Testis (tissue), 3 donors: ENCODE results near the gene ALPK3. TPM values are rescaled to one million over a fixed set of nuclear protein-coding genes. Genes with fewer than 3 reads are reported as not detected.

Experiments
- DNase-seq: peaks from one replicate; pipeline ENCODE4 v3.0.0-alpha.2; 2019
- H3K27ac ChIP-seq, 2 donors: fragments of 200-600 bp; sonication (generic); one replicate each; pipeline ENCODE4 v1.5.1; 2019
- H3K27me3 ChIP-seq: fragments of 200-600 bp; sonication (generic); one replicate; pipeline ENCODE4 v1.5.1; 2019
- H3K36me3 ChIP-seq: fragments of 200-600 bp; sonication (generic); one replicate; pipeline ENCODE4 v1.5.1; 2017; ENCODE audit warnings: low read depth; ENCODE audit errors: missing control alignments
- H3K4me1 ChIP-seq: fragments of 200-600 bp; sonication (generic); one replicate; pipeline ENCODE4 v1.5.1; 2019
- H3K4me3 ChIP-seq, 2 donors: fragments of 200-600 bp; sonication (generic); one replicate each; pipeline ENCODE4 v1.5.1; 2017 to 2019
- H3K9me3 ChIP-seq: fragments of 200-600 bp; sonication (generic); one replicate; pipeline ENCODE4 v1.5.1; 2017
- CTCF ChIP-seq, 3 experiments: fragments of 450-650 bp in 2 of 3; fragments of 200-600 bp in 1 of 3; sonication (generic) in 1 of 3; IDR thresholded peaks; one replicate each; pipeline ENCODE4 v1.5.1; 2016 to 2019; ENCODE audit warnings: antibody characterized with exemption in 3 of 3, mild to moderate bottlenecking in 2 of 3, moderate library complexity in 1 of 3
- POLR2A ChIP-seq: fragments of 450-650 bp; IDR thresholded peaks from one replicate; pipeline ENCODE4 v1.6.1; 2017; ENCODE audit warnings: antibody characterized with exemption, mild to moderate bottlenecking, moderate library complexity
- WGBS, 2 donors: methylation state at CpG; one replicate each; pipeline ENCODE4 v1.1.5; 2018; 5-methylcytosine and 5-hydroxymethylcytosine counted together
- intact Hi-C: fragments of 100-400 bp; cut with DNase I; formaldehyde crosslinking; loops from one replicate; pipeline ENCODE4 v1.15.1; 2023; ENCODE audit warnings: low total_unique reads
- polyA plus RNA-seq: library from polyadenylated mRNA; stranded (reverse); fragments of 350-450 nt; fragmentation: Illumina TruSeq; extraction: RNeasy Lipid Tissue Mini Kit (QIAGEN cat#74804); gene quantifications from one replicate; pipeline ENCODE4 v1.2.3, GENCODE V29; 2014; ENCODE audit warnings: low read depth, low replicate concordance; ENCODE audit not compliant: insufficient read depth
- total RNA-seq, 2 donors: library from RNA; depleted of rRNA; stranded (reverse); fragments of >200 nt; gene quantifications; one replicate each; pipeline ENCODE4 v1.2.3, GENCODE V29; 2016

ALPK3 gene
- total and polyA plus RNA-seq, 3 donors from 2014 or later = 3.0 to 5.0 (median 4.1) TPM

DNA sequence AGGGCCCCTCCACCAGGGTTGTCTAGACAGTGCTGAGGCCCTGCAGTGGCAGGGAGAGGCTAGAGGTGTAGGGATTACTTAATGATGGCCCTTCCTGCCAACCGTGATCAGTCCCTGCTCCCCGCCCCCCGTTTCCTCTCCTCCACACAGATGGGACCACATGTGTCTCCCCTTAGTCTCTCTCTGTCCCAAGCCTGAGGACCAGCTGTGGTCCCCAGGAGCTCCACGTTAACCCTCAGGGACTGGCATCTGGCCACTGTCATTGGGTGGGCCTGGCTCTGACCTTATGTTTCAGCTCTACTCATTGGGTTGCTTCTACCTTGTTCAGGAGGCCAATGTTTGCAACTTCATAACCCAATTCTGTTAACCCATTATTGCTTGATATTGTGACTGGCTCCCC lies 6.0 kb upstream of the ALPK3 start:
- H3K27me3 ChIP-seq = no peaks in the 10 kb centered on the region
- TF ChIP-seq POLR2A (no peak), CTCF (IDR thresholded peaks at IDR 0.05) (no peak)
- no peak for DNase-seq
- no peaks in the 10 kb centered on the region for H3K4me1 ChIP-seq
- H3K4me3 ChIP-seq = no peak overlapping the region
- H3K36me3 ChIP-seq = no peaks in the 10 kb centered on the region
- H3K9me3 ChIP-seq = no peaks in the 10 kb centered on the region
- intact Hi-C loops = no loop called here
- H3K27ac ChIP-seq = no peak overlapping the region
- 78 to 81% methylated on average over 4 of the region's 4 CpGs for WGBS, 2 donors

GRCh38 chr15:84811828-84812227 lies 5.3 kb upstream of the ALPK3 start:
- Histone ChIP-seq H3K4me1 (no peaks in the 10 kb centered on the region), H3K4me3 (no peak overlapping the region), H3K27ac (no peak overlapping the region), H3K9me3 (no peaks in the 10 kb centered on the region), H3K27me3 (no peaks in the 10 kb centered on the region), H3K36me3 (no peaks in the 10 kb centered on the region)
- no peak for DNase-seq
- intact Hi-C loops = no loop called here
- TF ChIP-seq POLR2A (no peak), CTCF (IDR thresholded peaks at IDR 0.05) (no peak)

GRCh38 chr15:84812842-84813241 lies 4.3 kb upstream of the ALPK3 start:
- TF ChIP-seq CTCF (IDR thresholded peaks at IDR 0.05) (no peak), POLR2A (no peak)
- DNase-seq = no peak
- Histone ChIP-seq H3K9me3 (no peaks in the 10 kb centered on the region), H3K27me3 (no peaks in the 10 kb centered on the region), H3K27ac (no peak overlapping the region), H3K36me3 (no peaks in the 10 kb centered on the region), H3K4me3 (no peak overlapping the region), H3K4me1 (peaks cover 4% of the 10 kb centered on the region)
- WGBS, 2 donors = 94 to 97% methylated on average over 2 of the region's 2 CpGs
- intact Hi-C loops = no loop called here

DNA sequence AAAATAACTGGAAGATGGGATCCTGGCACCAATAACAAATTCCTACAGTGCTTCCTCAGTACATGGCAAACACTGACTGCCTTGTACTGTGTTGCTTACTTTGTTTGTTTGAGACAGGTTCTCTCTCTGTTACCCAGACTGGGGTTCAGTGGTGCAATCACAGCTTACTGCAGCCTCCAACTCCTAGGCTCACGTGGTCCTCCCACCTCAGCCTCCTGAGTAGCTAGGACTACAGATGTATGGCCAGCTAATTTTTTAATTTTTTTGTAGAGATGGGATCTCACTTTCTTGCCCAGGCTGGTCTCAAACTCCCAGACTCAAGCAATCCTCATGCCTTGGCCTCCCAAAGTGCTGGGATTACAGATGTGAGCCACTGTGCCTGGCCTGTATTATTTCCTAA lies 3.7 kb upstream of the ALPK3 start:
- Histone ChIP-seq H3K27me3 (no peaks in the 10 kb centered on the region), H3K4me1 (peaks cover 9% of the 10 kb centered on the region), H3K36me3 (no peaks in the 10 kb centered on the region), H3K4me3 (no peak overlapping the region), H3K27ac (no peak overlapping the region), H3K9me3 (no peaks in the 10 kb centered on the region)
- TF ChIP-seq POLR2A (no peak), CTCF (IDR thresholded peaks at IDR 0.05) (no peak)
- DNase-seq = no peak
- intact Hi-C loops = no loop called here
- 100% methylated on average over 1 of the region's 1 CpG for WGBS, 2 donors

GRCh38 chr15:84813931-84814330 lies 3.2 kb upstream of the ALPK3 start:
- Histone ChIP-seq H3K9me3 (no peaks in the 10 kb centered on the region), H3K4me1 (peaks cover 12% of the 10 kb centered on the region), H3K27me3 (no peaks in the 10 kb centered on the region), H3K36me3 (no peaks in the 10 kb centered on the region), H3K4me3 (no peak overlapping the region), H3K27ac (no peak overlapping the region)
- DNase-seq = no peak
- intact Hi-C loops = no loop called here
- 50 to 79% methylated on average over 1 of the region's 1 CpG for WGBS, 2 donors
- TF ChIP-seq POLR2A = no peak
- no peak for TF ChIP-seq CTCF (IDR thresholded peaks at IDR 0.05)
